ENCODE data around the gene NNT.
"Not testable (repeated sequence)": the region's sequence is repeated elsewhere in the genome, so short reads cannot be mapped to it uniquely, and the experiment has no call there.

Gene NNT

DNA sequence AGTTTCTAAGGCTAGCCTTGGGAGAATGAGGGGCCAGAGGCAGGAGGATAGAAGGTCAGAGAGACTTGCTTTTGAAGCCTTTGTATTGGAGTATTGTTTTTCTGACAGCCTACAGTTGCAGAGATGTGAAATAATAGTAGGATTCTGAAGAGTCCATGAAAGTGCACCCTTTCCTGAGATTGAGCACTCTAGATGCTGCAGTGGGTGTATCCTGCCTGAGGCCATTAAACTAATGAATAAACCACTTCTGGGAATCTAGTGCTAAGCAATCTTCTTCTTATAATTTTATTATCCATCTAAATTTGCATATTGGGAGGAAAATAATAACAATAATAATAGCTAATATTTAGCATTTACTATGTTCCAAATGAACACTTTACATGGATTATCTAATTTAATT lies 19.3 kb upstream of the NNT start:
- no peak for DNase-seq (ENCODE audit: low spot score)

- DNase-seq (ENCODE audit: low spot score), result no peak
Observed at GRCh38 chr5:43584166-43584699, 18.7 kb upstream of the NNT start.

DNA sequence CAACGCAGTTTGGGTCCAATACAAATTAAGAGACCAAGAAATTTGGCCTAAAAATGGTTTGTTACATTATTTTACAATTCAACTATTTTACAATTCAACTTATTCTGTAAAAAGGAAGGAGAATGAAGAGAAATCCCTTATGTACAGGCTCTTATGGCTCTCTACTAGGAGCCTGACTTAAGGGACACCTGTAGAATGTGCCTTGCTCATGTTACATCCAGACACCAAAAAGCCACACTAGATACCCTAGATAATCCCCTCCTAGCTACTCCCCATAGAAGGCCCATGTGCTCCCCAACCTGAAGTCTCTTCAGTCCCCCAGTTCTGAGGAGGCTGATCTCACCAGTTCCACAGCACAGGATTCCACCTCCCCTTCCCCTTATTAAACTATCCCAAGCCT lies 14.1 kb upstream of the NNT start:
- DNase-seq (ENCODE audit: low spot score), result no peak

GRCh38 chr5:43589310-43589709 lies 13.7 kb upstream of the NNT start:
- DNase-seq (ENCODE audit: low spot score), result no peak

GRCh38 chr5:43590700-43591099 lies 12.3 kb upstream of the NNT start:
- DNase-seq (ENCODE audit: low spot score), result no peak

DNA sequence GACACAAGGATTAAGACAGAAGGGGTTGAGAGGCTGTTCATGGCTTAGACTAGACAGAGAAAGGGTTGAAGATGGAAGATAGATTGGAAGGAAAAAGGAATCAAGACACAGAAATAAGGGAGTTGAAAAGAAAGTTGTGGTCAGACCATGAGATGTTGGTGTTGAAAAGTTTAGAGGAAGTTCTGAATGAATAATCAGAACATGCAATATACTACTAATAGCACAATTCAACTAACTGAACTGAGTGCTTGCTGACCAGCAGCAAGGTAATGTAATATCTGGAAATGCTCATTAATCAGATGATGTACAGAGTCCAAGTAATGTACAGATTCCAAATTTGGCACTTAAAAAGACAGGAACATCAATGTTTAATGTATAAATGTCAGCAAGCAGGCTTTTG lies 10.6 kb upstream of the NNT start:
- no peak for DNase-seq (ENCODE audit: low spot score)

DNA sequence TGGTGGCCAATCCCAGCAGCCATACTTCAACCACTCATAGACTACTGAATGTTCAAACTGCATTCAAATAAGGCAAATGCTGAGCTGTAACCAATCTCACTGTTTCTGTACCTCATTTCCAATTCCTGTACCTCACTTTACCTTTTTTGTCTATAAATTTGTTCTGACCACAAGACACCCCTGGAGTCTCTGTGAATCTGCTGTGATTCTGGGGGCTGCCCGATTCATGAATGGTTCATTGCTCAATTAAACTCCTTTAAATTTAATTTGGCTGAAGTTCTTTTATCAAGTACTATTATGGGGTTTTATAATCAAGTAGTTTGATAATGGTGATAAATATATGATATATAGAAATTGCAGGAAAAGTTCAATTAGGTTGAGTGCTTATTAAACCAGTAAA lies 4.1 kb upstream of the NNT start:
- DNase-seq (ENCODE audit: low spot score), result not testable (repeated sequence)

DNA sequence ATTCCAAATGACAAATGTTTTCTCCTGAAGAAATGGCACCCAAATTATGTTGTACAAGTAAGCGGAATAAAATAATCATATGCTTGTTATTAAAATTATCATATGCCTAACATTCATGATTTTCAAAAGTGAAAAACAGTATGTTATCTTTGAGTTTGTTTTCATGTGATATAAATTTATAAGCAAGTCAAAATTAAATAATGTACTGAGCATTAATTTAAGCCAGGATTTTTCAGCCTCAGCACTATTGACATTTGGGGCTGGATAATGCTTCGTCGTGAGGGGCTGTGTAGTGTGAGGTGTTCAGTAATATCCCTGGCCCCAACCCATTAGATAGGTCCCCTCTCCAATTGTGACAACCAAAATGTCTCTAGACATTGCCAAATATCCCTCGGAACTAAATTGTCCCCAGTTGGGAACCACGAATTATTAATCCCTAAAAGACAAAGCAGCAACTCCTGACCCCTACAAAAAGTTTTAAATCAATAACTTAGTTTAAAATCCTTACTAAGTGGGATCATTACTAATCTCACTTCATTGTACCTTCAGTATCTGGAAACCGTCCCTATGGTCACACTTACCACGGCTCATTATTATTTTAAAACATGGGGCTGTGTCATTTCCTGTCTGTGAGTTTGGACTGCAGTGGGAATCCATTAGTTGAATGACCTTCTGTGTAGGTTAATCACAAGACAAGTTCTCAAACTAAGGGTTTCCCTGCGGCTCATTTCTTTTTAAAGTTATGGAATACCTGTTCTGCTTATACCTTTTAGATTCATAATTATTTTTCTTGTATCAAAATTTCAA lies 1.3 kb upstream of the NNT start:
- peak; percentile 49 for DNase-seq (ENCODE audit: low spot score)

- DNase-seq (ENCODE audit: low spot score), result peak; percentile 82
Observed at GRCh38 chr5:43603344-43604217, 601 bp downstream of the NNT start.

GRCh38 chr5:43604699-43605098 lies 1.7 kb downstream of the NNT start:
- DNase-seq (ENCODE audit: low spot score), result no peak

DNA sequence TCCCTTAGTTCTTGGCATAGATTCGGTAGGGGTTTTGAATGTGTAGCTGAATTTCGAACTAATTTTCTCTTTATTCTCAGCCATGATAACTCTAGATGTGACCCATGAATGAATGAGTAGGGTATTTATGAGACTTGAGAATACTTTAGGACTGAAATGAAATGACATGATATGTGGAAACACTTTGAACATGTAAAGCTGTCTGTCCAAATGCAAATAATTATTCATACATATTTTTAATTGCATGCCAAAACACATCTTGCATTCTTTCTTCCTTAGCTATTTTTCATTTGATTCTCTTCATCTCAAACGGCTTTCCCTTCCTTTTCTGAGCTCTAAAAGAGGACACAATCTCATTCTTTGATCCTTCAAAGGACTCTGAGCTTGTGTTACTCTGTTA lies 3.4 kb downstream of the NNT start:
- DNase-seq (ENCODE audit: low spot score), result no peak

DNA sequence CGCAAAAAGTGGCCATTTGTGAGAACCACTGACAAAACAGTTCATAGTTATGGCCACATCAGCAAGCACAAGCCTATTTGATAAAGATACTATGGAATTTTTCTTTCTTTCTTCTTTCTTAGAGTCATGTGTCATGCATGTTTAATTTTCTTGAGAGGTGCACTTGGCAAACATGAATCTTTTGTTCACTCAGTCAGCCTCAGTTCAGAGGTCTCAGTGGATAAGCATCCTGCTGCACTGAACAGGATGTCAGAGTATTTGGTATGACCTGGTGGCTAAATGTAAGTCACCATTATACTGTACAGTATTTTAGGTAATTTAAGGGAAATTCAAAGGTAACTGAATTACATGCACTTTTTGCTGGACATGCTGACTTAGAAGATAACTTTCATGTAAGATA lies 5.4 kb downstream of the NNT start:
- no peak for DNase-seq (ENCODE audit: low spot score)

GRCh38 chr5:43609752-43610151 lies 6.8 kb downstream of the NNT start:
- DNase-seq (ENCODE audit: low spot score), result no peak

GRCh38 chr5:43613370-43613769 lies 10.4 kb downstream of the NNT start:
- no peak for DNase-seq (ENCODE audit: low spot score)

- DNase-seq (ENCODE audit: low spot score), result no peak
Observed at GRCh38 chr5:43615445-43616184, 12.6 kb downstream of the NNT start.

DNA sequence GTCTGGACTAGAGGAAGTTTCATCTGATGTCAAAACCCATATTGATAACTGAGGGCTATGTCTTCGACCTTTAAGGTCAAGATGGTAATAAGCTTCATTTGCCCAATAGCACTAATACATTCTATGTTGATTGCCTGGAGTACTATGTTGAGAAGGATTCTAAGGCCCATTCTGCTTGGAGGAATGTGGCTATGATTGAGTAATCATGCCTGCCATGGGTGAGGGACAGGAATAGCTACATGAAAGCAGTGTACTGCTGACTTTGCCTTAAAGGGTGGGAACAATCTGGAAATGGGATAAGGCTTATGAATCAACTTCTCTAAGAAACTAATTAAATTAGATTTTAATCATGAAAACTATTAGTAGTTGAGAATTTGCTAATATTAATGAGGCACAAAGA lies 13.6 kb downstream of the NNT start:
- DNase-seq (ENCODE audit: low spot score), result peak; percentile 58

GRCh38 chr5:43619380-43619779 lies 16.4 kb downstream of the NNT start:
- DNase-seq (ENCODE audit: low spot score), result no peak

- no peak for DNase-seq (ENCODE audit: low spot score)
Observed at GRCh38 chr5:43619911-43620310, 16.9 kb downstream of the NNT start.

DNA sequence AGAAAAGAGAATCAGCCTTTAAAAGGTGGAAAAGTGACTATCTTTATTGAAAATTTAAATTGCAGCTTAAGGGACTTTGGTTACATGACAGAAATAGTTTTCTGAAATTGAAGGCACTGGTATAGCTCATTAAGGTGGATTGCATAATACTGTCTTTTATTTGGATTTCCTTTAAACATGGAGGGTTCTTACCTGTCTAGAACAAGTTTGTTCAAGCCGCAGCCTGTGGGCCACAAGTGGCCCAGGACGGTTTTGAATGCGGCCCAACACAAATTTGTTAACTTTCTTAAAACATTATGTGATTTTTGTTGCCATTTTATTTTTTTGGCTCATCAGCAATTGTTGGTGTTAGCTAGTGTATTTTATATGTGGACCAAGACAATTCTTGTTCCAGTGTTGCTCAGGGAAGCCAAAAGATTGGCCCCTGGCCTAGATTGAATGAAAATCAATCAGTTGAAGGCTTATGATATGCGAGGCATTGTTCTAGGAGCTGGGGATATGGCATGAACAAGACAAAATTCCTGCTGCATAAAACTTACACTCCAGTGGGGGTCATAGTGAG lies 18.0 kb downstream of the NNT start:
- no peak for DNase-seq (ENCODE audit: low spot score)

- no peak for DNase-seq (ENCODE audit: low spot score)
Observed at GRCh38 chr5:43622074-43622473, 19.1 kb downstream of the NNT start.

GRCh38 chr5:43623048-43623680 lies 20.2 kb downstream of the NNT start:
- no peak for DNase-seq (ENCODE audit: low spot score)

DNA sequence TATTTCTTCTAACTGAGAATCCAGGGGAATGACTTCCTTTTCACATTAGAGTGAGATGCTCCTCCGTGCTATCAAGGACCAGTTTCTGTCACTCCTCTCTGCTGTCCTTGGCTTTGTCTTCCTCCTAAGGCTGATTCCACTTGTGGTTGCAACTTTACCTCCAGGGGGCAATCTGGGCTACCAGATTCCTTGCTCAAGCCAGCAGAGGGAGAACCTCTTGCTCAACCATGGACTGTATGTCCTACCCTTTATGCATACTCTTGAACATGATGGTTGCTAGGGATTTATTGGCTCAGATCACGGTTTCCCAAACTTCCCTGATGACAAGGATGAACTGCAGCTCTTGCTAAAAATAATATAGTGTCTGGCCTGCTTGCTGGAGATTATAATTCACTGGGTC lies 24.0 kb downstream of the NNT start:
- peak; percentile 65 for DNase-seq (ENCODE audit: low spot score)
